Heart right ventricle (tissue), 16 donors: ENCODE measurements around the gene SLC2A11. TPM values are rescaled to one million over a fixed set of nuclear protein-coding genes. Genes with fewer than 3 reads are reported as not detected.
A peak's percentile ranks its signal among the peaks of the same experiment; 100 is the strongest.

Source experiments
- ATAC-seq, 8 donors: fragments of 200-7000 bp; cut with Tn5 transposase; one replicate each; pipeline ENCODE4 v1.9.1; 2020; ENCODE audit warnings: mild to moderate bottlenecking in 8 of 8, moderate library complexity in 8 of 8, moderate number of reproducible peaks in 1 of 8
- DNase-seq, 2 donors: peaks; one replicate each; pipeline ENCODE4 v3.0.0-alpha.2; 2020
- H3K27ac ChIP-seq, 10 donors: fragments of 200-600 bp; sonication (generic) in 2 of 10; one replicate each; pipeline versions ENCODE4 v1.5.0 to v1.8.0; 2020 to 2022; ENCODE audit warnings: mild to moderate bottlenecking in 3 of 10
- H3K27me3 ChIP-seq, 7 donors: fragments of 200-600 bp; one replicate each; pipeline ENCODE4 v1.8.0; 2021 to 2022; ENCODE audit warnings: mild to moderate bottlenecking in 2 of 7
- H3K36me3 ChIP-seq, 9 donors: fragments of 200-600 bp; sonication (generic) in 1 of 9; one replicate each; pipeline versions ENCODE4 v1.5.0 to v1.8.0; 2020 to 2022; ENCODE audit warnings: mild to moderate bottlenecking in 2 of 9
- H3K4me1 ChIP-seq, 9 donors: fragments of 200-600 bp; sonication (generic) in 1 of 9; one replicate each; pipeline versions ENCODE4 v1.5.0 to v1.8.0; 2020 to 2022; ENCODE audit warnings: mild to moderate bottlenecking in 4 of 9
- H3K4me3 ChIP-seq, 10 donors: fragments of 200-600 bp; sonication (generic) in 2 of 10; one replicate each; pipeline versions ENCODE4 v1.5.0 to v1.8.0; 2020 to 2022; ENCODE audit warnings: mild to moderate bottlenecking in 7 of 10, moderate library complexity in 2 of 10
- H3K9me3 ChIP-seq, 11 donors: fragments of 200-600 bp in 10 of 11; sonication (generic) in 2 of 11; one replicate each; pipeline versions ENCODE4 v1.5.0 to v1.8.0; 2013 to 2022; ENCODE audit warnings: mild to moderate bottlenecking in 2 of 11, control low read depth in 1 of 11, moderate library complexity in 1 of 11
- CTCF ChIP-seq, 9 donors: fragments of 200-600 bp; sonication (generic) in 2 of 9; IDR thresholded peaks; one replicate each; pipeline versions ENCODE4 v1.5.0 to v1.8.0; 2021 to 2022; ENCODE audit warnings: antibody characterized with exemption in 9 of 9, mild to moderate bottlenecking in 5 of 9, moderate library complexity in 1 of 9
- WGBS, 2 donors: extraction: QIAGEN DNeasy Blood & Tissue Kit; methylation state at CpG; one replicate each; pipeline ENCODE4 v1.1.7; 2013; ENCODE audit warnings: inconsistent platforms in 1 of 2; 5-methylcytosine and 5-hydroxymethylcytosine counted together
- intact Hi-C, 10 donors: fragments of 100-400 bp; cut with DNase I; formaldehyde crosslinking; loops; one replicate each; pipeline versions ENCODE4 v1.11.1 to v1.14.2; 2022
- polyA plus RNA-seq, 2 donors: library from polyadenylated mRNA; stranded (reverse); fragments of 200-250 nt; gene quantifications; one replicate each; pipeline ENCODE4 v1.2.3, GENCODE V29; 2013
- total RNA-seq, 10 donors: library from RNA; stranded (reverse); fragmentation: NEBNext Ultra II Directional in 3 of 10; extraction: Animal tissue kit (Norgen Biotek cat#: 25700) in 3 of 10; gene quantifications; one replicate each; pipeline versions ENCODE4 v1.2.1 to v1.2.4, GENCODE V29; 2021 to 2023
- donor health status: Arrhythmogenic right ventricular cardiomyopathy.
- donor health status: ischemic (EF 13 %, LVEDD 7.1; RV severe dilation, severe dysfunction).
- donor health status: healthy with polysubstance abuse.
- donor health status: DM: no; HTN: yes; CAD: no.
- donor health status: DM: no; HTN: no; CAD: no.
- donor health status: ischemic (EF 25% LVEDD 6.9; RV normal size, moderate dysfunction).
- donor health status: ischemic (EF 25% LVEDD 5.7; RV mildly dilated, moderate dysfunction).
- donor health status: healthy.
- donor health status: DM: yes; HTN: yes; CAD: no.
- donor health status: Ischemic cardiomyopathy.
- donor health status: ischemic (EF 35%, LVEDD 5.7; RV mildly dilated, moderate dysfunction).
- donor health status: nonischemic (EF 11% LVEDD 7.7; RV severe dilation, severe dysfunction).
- donor health status: DM: yes; HTN: yes; CAD: no.
- donor health status: PGD.
- donor health status: ischemic (EF 29% LVEDD 5.4; RV normal size, mild dysfunction).
- donor health status: nonischemic (EF 23%, LVEDD 6.1; RV moderate dilation, normal function).

SLC2A11 gene
- total and polyA plus RNA-seq, 12 donors = 8.3 to 42.1 (median 21.2) TPM

- H3K9me3 ChIP-seq = no peaks in the 10 kb centered on the region
- 56 to 70% methylated on average over 18 of the region's 18 CpGs for WGBS, 2 donors
- peak; percentile 58 to 66 for DNase-seq
- H3K27ac ChIP-seq = peak overlapping the region; percentile 64 to 87 (median 80)
- peaks cover 0 to 97% (median 38%) of the 10 kb centered on the region in 9 donors for H3K36me3 ChIP-seq
- H3K4me3 ChIP-seq = no peak overlapping the region
- ATAC-seq = peak; percentile 84 to 97 (median 92)
- no peak for TF ChIP-seq CTCF (IDR thresholded peaks at IDR 0.05)
- intact Hi-C loops = no loop called here
- no peaks in the 10 kb centered on the region for H3K27me3 ChIP-seq
- peaks cover 0 to 39% (median 10%) of the 10 kb centered on the region in 9 donors for H3K4me1 ChIP-seq
Measured at GRCh38 chr22:23816156-23816976, 41.3 kb upstream of the SLC2A11 start.

GRCh38 chr22:23817146-23817545 is 40.5 kb upstream of the SLC2A11 start:
- intact Hi-C loops = no loop called here
- ATAC-seq = peak in 2 of 8 donors; percentile 3 to 5
- WGBS, 2 donors = 87 to 97% methylated on average over 6 of the region's 6 CpGs
- Histone ChIP-seq H3K9me3 (no peaks in the 10 kb centered on the region), H3K4me1 (peaks cover 0 to 47% (median 12%) of the 10 kb centered on the region in 9 donors), H3K27me3 (no peaks in the 10 kb centered on the region), H3K27ac (peak overlapping the region in 7 of 10 donors; percentile 18 to 87 (median 80)), H3K36me3 (peaks cover 0 to 97% (median 36%) of the 10 kb centered on the region in 9 donors), H3K4me3 (no peak overlapping the region)
- no peak for TF ChIP-seq CTCF (IDR thresholded peaks at IDR 0.05)
- no peak for DNase-seq

GRCh38 chr22:23818541-23818940 is 39.1 kb upstream of the SLC2A11 start:
- TF ChIP-seq CTCF (IDR thresholded peaks at IDR 0.05) = no peak
- no peaks in the 10 kb centered on the region for H3K9me3 ChIP-seq
- H3K4me3 ChIP-seq = no peak overlapping the region
- H3K27ac ChIP-seq = no peak overlapping the region
- WGBS, 2 donors = 86 to 89% methylated on average over 2 of the region's 2 CpGs
- H3K4me1 ChIP-seq = peaks cover 0 to 48% (median 21%) of the 10 kb centered on the region in 9 donors
- H3K27me3 ChIP-seq = no peaks in the 10 kb centered on the region
- ATAC-seq = no peak
- no peak for DNase-seq
- H3K36me3 ChIP-seq = peaks cover 0 to 99% (median 36%) of the 10 kb centered on the region in 9 donors
- intact Hi-C loops = no loop called here

- peaks cover 2 to 64% (median 37%) of the 10 kb centered on the region in 9 donors for H3K4me1 ChIP-seq
- intact Hi-C loops = no loop called here
- 57% methylated on average over 4 of the region's 4 CpGs for WGBS, 2 donors
Measured at GRCh38 chr22:23820748-23821211, 36.9 kb upstream of the SLC2A11 start.

More at GRCh38 chr22:23820748-23821211, 36.9 kb upstream of the SLC2A11 start:
- ATAC-seq (no peak), DNase-seq (no peak)
- Histone ChIP-seq H3K27me3 (no peaks in the 10 kb centered on the region), H3K4me3 (no peak overlapping the region), H3K36me3 (peaks cover 0 to 100% (median 40%) of the 10 kb centered on the region in 9 donors), H3K27ac (peak overlapping the region in 3 of 10 donors; percentile 10 to 78 (median 26)), H3K9me3 (no peaks in the 10 kb centered on the region)
- no peak for TF ChIP-seq CTCF (IDR thresholded peaks at IDR 0.05)
